ENCODE results near the gene WDR3. TPM values are rescaled to one million over a fixed set of nuclear protein-coding genes. Genes with fewer than 3 reads are reported as not detected.
"Not testable (repeated sequence)": the region's sequence is repeated elsewhere in the genome, so short reads cannot be mapped to it uniquely, and the experiment has no call there.

The WDR3 gene
- total and polyA plus RNA-seq, 8 donors = 16.0 to 31.8 (median 28.4) TPM

DNA sequence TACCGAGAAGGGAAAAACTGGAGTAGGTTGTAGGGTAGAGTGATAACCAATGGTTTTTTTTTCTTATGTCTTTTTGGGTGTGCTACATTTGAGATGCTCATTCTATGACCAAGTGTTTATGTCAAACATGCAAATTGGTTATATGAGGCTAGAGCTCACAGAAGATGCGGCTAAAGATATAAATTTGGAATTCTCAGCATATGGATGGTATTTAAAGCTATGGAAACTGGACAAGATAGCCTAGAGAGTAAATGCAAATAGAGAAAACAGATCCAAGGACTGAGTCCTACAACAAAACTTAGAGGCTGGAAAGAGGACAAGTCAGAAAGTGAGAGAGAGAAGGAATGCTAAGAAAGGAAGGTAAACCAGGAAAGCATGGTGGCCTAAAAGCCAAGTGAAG lies 7.5 kb upstream of the WDR3 start:
- Histone ChIP-seq H3K27me3 (no peaks in the 10 kb centered on the region), H3K27ac (no peak overlapping the region), H3K4me3 (no peak overlapping the region), H3K9me3 (no peaks in the 10 kb centered on the region), H3K36me3 (peaks cover 0 to 33% of the 10 kb centered on the region in 2 donors), H3K4me1 (peaks cover 0 to 15% of the 10 kb centered on the region in 2 donors)
- intact Hi-C loops (cut with DNase I) = no loop called here
- no peak for DNase-seq
- ATAC-seq = no peak
- TF ChIP-seq, protein P1, sequence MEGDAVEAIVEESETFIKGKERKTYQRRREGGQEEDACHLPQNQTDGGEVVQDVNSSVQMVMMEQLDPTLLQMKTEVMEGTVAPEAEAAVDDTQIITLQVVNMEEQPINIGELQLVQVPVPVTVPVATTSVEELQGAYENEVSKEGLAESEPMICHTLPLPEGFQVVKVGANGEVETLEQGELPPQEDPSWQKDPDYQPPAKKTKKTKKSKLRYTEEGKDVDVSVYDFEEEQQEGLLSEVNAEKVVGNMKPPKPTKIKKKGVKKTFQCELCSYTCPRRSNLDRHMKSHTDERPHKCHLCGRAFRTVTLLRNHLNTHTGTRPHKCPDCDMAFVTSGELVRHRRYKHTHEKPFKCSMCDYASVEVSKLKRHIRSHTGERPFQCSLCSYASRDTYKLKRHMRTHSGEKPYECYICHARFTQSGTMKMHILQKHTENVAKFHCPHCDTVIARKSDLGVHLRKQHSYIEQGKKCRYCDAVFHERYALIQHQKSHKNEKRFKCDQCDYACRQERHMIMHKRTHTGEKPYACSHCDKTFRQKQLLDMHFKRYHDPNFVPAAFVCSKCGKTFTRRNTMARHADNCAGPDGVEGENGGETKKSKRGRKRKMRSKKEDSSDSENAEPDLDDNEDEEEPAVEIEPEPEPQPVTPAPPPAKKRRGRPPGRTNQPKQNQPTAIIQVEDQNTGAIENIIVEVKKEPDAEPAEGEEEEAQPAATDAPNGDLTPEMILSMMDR (IDR thresholded peaks at IDR 0.05) = no peak

DNA sequence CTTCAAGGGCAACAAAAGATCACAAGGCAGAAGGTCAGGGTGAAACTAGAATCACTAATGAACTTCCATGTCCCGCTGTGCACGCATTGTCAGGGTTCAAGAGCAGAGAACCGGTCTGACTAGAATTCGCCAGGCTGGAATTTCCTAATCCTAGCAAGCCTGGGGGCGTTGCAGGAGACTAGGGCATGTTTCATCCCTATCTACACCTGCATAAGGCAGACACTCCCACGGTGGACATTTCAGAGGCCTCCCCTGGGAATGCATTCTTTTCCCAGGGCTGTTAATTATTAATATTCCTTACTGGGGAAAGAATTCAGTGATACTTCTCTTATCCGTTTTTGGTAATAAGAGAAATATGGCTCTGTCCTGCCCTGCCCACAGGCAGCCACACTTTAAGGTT lies 6.8 kb upstream of the WDR3 start:
- ATAC-seq; DNase-seq; H3K27ac ChIP-seq; intact Hi-C loops (cut with DNase I); H3K27me3 ChIP-seq; H3K4me3 ChIP-seq; H3K9me3 ChIP-seq: not testable (repeated sequence)
- Histone ChIP-seq H3K36me3 (peaks cover 0 to 25% of the 10 kb centered on the region in 2 donors), H3K4me1 (peaks cover 0 to 22% of the 10 kb centered on the region in 2 donors)

DNA sequence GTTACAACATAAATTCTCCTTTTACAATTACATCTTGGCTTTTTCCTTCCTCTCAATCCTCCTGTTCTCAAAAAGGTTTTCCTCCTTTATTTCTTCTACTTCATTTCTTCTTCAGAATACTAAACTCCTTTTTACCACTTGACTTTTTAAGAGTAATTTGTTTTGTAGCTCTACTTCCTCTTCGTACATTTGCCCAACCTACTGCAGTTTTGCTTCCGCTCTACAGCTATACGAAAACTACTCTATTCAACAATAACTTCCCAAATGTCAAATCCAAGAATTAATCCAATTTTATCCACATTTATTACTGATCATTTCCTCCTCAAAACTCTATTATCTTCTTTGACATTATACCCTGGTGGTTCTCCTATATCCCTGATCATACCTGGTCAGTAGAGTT lies 3.6 kb upstream of the WDR3 start:
- ATAC-seq (no peak), DNase-seq (no peak)
- peak overlapping the region in 1 of 2 donors; percentile 51 for H3K27ac ChIP-seq
- no peak overlapping the region for H3K4me3 ChIP-seq
- H3K9me3 ChIP-seq = no peaks in the 10 kb centered on the region
- H3K4me1 ChIP-seq = peaks cover 6 to 42% of the 10 kb centered on the region in 2 donors
- no peaks in the 10 kb centered on the region for H3K36me3 ChIP-seq
- TF ChIP-seq, protein P1 (IDR thresholded peaks at IDR 0.05) = no peak
- intact Hi-C loops (cut with DNase I) = no loop called here
- H3K27me3 ChIP-seq = no peaks in the 10 kb centered on the region

DNA sequence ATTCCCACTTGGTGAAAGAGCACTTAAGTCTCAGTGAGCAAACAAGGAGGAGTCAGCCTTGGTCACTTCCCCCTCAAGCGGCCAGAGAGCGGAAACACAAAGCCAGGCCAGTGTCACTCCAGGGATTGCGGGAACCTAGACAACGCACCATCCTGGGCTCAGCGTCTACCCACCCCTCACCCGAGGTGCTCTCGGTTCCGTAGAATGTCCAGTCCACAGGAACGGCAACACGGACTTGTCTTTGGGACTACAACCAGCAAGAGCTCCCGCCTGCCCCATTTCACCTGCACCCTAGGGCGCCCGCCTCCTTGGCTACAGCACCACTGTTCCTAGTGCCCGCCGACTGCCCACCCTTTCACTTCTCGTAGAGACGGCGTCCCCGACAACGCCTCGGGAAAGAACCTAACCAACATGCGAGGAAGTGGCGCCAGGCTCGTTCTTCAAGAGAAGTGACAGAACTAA lies 627 bp upstream of the WDR3 start:
- H3K27ac ChIP-seq = peak overlapping the region; percentile 89 to 97
- peak; percentile 89 for ATAC-seq
- no peaks in the 10 kb centered on the region for H3K9me3 ChIP-seq
- intact Hi-C loops (cut with DNase I) = no loop called here
- H3K36me3 ChIP-seq = peaks cover 0 to 3% of the 10 kb centered on the region in 2 donors
- peaks cover 6 to 52% of the 10 kb centered on the region in 2 donors for H3K4me1 ChIP-seq
- peak in 3 of 4 donors; percentile 49 to 77 (median 60) for DNase-seq
- TF ChIP-seq, protein P1 (IDR thresholded peaks at IDR 0.05) = no peak
- H3K27me3 ChIP-seq = no peaks in the 10 kb centered on the region
- peak overlapping the region; percentile 89 to 99 for H3K4me3 ChIP-seq

DNA sequence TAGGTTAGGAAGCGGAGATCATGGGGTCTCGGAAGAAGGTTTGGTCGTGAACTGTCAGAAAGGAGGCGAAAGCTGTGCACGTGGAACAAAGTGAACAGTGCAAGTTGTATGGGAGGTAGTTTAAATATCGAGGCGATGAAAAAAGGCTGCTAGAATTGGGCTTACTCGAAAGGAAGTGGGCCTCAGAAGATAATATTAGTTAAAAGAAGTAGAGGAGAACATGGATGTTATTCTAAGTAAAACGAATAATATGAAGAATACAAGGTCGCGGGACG lies 571 bp downstream of the WDR3 start:
- no peaks in the 10 kb centered on the region for H3K27me3 ChIP-seq
- DNase-seq (peak in 1 of 4 donors; percentile 0), ATAC-seq (no peak)
- peak overlapping the region in 1 of 2 donors; percentile 97 for H3K27ac ChIP-seq
- H3K36me3 ChIP-seq = peaks cover 0 to 12% of the 10 kb centered on the region in 2 donors
- peaks cover 6 to 52% of the 10 kb centered on the region in 2 donors for H3K4me1 ChIP-seq
- intact Hi-C loops (cut with DNase I) = no loop called here
- no peaks in the 10 kb centered on the region for H3K9me3 ChIP-seq
- TF ChIP-seq, protein P1 (IDR thresholded peaks at IDR 0.05) = no peak
- H3K4me3 ChIP-seq = peak overlapping the region; percentile 89 to 99

DNA sequence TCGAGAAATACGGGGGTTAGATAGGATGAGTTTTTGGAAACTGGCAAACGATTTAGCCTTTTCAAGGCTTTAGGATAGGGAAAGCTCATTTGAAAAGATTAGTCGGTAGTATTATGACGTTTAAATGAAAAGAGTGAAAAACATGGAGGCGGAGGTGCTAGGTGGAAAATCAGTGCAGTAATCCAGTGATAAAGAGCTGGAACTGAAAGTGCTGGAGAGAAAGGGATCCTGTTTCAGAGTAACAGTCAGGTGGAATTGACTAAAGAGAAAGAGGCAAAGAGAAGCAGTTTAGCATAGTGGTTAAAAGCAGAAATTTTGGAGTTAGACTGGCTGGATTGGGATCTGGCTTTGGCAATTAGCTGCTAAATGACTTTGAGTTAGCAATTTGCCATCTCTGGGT lies 945 bp downstream of the WDR3 start:
- H3K4me3 ChIP-seq = peak overlapping the region; percentile 89 to 99
- TF ChIP-seq, protein P1 (IDR thresholded peaks at IDR 0.05) = no peak
- intact Hi-C loops (cut with DNase I) = no loop called here
- peak overlapping the region in 1 of 2 donors; percentile 97 for H3K27ac ChIP-seq
- peaks cover 6 to 51% of the 10 kb centered on the region in 2 donors for H3K4me1 ChIP-seq
- no peaks in the 10 kb centered on the region for H3K27me3 ChIP-seq
- H3K36me3 ChIP-seq = peaks cover 0 to 14% of the 10 kb centered on the region in 2 donors
- no peak for DNase-seq
- no peaks in the 10 kb centered on the region for H3K9me3 ChIP-seq
- no peak for ATAC-seq
